Measurements from ENCODE around the gene LGR6.

Gene LGR6

GRCh38 chr1:202148391-202148790, 45.2 kb upstream of the LGR6 start:
- TF ChIP-seq CTCF (IDR thresholded peaks at IDR 0.05; ENCODE audit: low read depth, low read length, missing control alignments): no peak
- H3K4me3 ChIP-seq (ENCODE audit: low read depth, low read length): no peak overlapping the region
- no peak for DNase-seq (ENCODE audit: low read depth)
- in situ Hi-C loops (cut with HindIII; ENCODE audit: low sequenced_read_pairs): no loop called here

- no peak for DNase-seq (ENCODE audit: low read depth)
- in situ Hi-C loops (cut with HindIII; ENCODE audit: low sequenced_read_pairs): no loop called here
- H3K4me3 ChIP-seq (ENCODE audit: low read depth, low read length): no peak overlapping the region
- no peak for TF ChIP-seq CTCF (IDR thresholded peaks at IDR 0.05; ENCODE audit: low read depth, low read length, missing control alignments)
These were observed 44.0 kb upstream of the LGR6 start for GRCh38 chr1:202149566-202149965.

- H3K4me3 ChIP-seq (ENCODE audit: low read depth, low read length): no peak overlapping the region
- TF ChIP-seq CTCF (IDR thresholded peaks at IDR 0.05; ENCODE audit: low read depth, low read length, missing control alignments): no peak
- no peak for DNase-seq (ENCODE audit: low read depth)
- in situ Hi-C loops (cut with HindIII; ENCODE audit: low sequenced_read_pairs): no loop called here
These were observed 43.4 kb upstream of the LGR6 start for GRCh38 chr1:202150187-202150586.

- no peak for TF ChIP-seq CTCF (IDR thresholded peaks at IDR 0.05; ENCODE audit: low read depth, low read length, missing control alignments)
- H3K4me3 ChIP-seq (ENCODE audit: low read depth, low read length): no peak overlapping the region
- DNase-seq (ENCODE audit: low read depth): no peak
- in situ Hi-C loops (cut with HindIII; ENCODE audit: low sequenced_read_pairs): no loop called here
These were observed 43.0 kb upstream of the LGR6 start for GRCh38 chr1:202150602-202151001.

GRCh38 chr1:202151045-202151444, 42.6 kb upstream of the LGR6 start:
- TF ChIP-seq CTCF (IDR thresholded peaks at IDR 0.05; ENCODE audit: low read depth, low read length, missing control alignments): no peak
- in situ Hi-C loops (cut with HindIII; ENCODE audit: low sequenced_read_pairs): no loop called here
- H3K4me3 ChIP-seq (ENCODE audit: low read depth, low read length): no peak overlapping the region
- DNase-seq (ENCODE audit: low read depth): no peak

- no peak overlapping the region for H3K4me3 ChIP-seq (ENCODE audit: low read depth, low read length)
- no peak for DNase-seq (ENCODE audit: low read depth)
- no peak for TF ChIP-seq CTCF (IDR thresholded peaks at IDR 0.05; ENCODE audit: low read depth, low read length, missing control alignments)
- in situ Hi-C loops (cut with HindIII; ENCODE audit: low sequenced_read_pairs): no loop called here
These were observed 41.2 kb upstream of the LGR6 start for GRCh38 chr1:202152399-202152798.

GRCh38 chr1:202153284-202153683, 40.3 kb upstream of the LGR6 start:
- no peak for TF ChIP-seq CTCF (IDR thresholded peaks at IDR 0.05; ENCODE audit: low read depth, low read length, missing control alignments)
- DNase-seq (ENCODE audit: low read depth): no peak
- in situ Hi-C loops (cut with HindIII; ENCODE audit: low sequenced_read_pairs): no loop called here
- H3K4me3 ChIP-seq (ENCODE audit: low read depth, low read length): no peak overlapping the region
